H1 (cell line): ENCODE measurements around the gene CCDC136. TPM values are rescaled to one million over a fixed set of nuclear protein-coding genes. Genes with fewer than 3 reads are reported as not detected.

ENCODE experiments used
- GABPA ChIP-seq: IDR thresholded peaks from 2 replicates; pipeline ENCODE4 v1.6.1; 2011; ENCODE audit warnings: mild to moderate bottlenecking, low read length, moderate library complexity, borderline replicate concordance; ENCODE audit not compliant: insufficient read depth
- JUN ChIP-seq: IDR thresholded peaks from 2 replicates; pipeline ENCODE4 v1.6.1; 2011; ENCODE audit warnings: low read depth, mild to moderate bottlenecking, improper control_type of control experiment, low read length
- PHF8 ChIP-seq: fragments of 200-600 bp; sonication (generic); conservative IDR thresholded peaks from 2 replicates; pipeline ENCODE4 v1.7.1; 2012; ENCODE audit warnings: low read depth, mild to moderate bottlenecking, inconsistent platforms, low read length, moderate library complexity
- POLR2A ChIP-seq, 2 experiments: IDR thresholded peaks; 1 replicate in 1 of 2; 2 replicates in 1 of 2; pipeline ENCODE4 v1.6.1; 2011; ENCODE audit warnings: low read depth in 2 of 2, low read length in 2 of 2, mild to moderate bottlenecking in 2 of 2; ENCODE audit errors: control extremely low read depth in 1 of 2
- RXRA ChIP-seq: IDR thresholded peaks from 2 replicates; pipeline ENCODE4 v1.6.1; 2011; ENCODE audit warnings: low read depth, mild to moderate bottlenecking, low read length, moderate library complexity; ENCODE audit not compliant: insufficient read depth
- SAP30 ChIP-seq: fragments of 300-600 bp; sonication (generic); IDR thresholded peaks from 2 replicates; pipeline ENCODE4 v1.7.1; 2012; ENCODE audit warnings: low read length, moderate library complexity, mild to moderate bottlenecking, inconsistent platforms; ENCODE audit not compliant: insufficient read depth, insufficient replicate concordance
- SP4 ChIP-seq: IDR thresholded peaks from 2 replicates; pipeline ENCODE4 v1.6.1; 2012; ENCODE audit warnings: low read length, inconsistent platforms
- polyA plus RNA-seq, 7 experiments: library from polyadenylated mRNA; depleted of rRNA in 3 of 7; stranded (reverse) in 5 of 7; unstranded in 2 of 7; fragments of >200 nt in 5 of 7; fragments of 200-250 nt in 2 of 7; gene quantifications; 1 replicate in 5 of 7; 2 replicates in 1 of 7; 4 replicates in 1 of 7; pipeline versions ENCODE4 v1.2.1 to v1.2.3, GENCODE V29; 2011 to 2013; ENCODE audit warnings: missing spikeins in 2 of 7, mixed read lengths in 2 of 7
- total RNA-seq: library from RNA; stranded (reverse); fragmentation: NEBNext Ultra II Directional; extraction: Animal tissue kit (Norgen Biotek cat#: 25700); gene quantifications from 2 replicates; pipeline ENCODE4 v1.2.1, GENCODE V29; 2021

Gene CCDC136
- total and polyA plus RNA-seq, 2 of the 8 experiments (the other 6 are each of a cell fraction or from before 2014, with no cell fraction given), result 35.6 to 47.7 TPM

- TF ChIP-seq JUN (no peak), RXRA (no peak), GABPA (no peak), SAP30 (no peak), SP4 (no peak), PHF8 (no peak), POLR2A (IDR thresholded peaks at IDR 0.05; ENCODE audit: control extremely low read depth in 1 of 2, low read depth in 2 of 2, low read length in 2 of 2) (no peak)
- TF ChIP-seq, all 59 proteins: peak for 0
These were observed 6.0 kb upstream of the CCDC136 start (continued) for GRCh38 chr7:128785738-128786137.
